HG03066 (cell line): ENCODE measurements around the gene KEAP1.
"Not testable (repeated sequence)": the region's sequence is repeated elsewhere in the genome, so short reads cannot be mapped to it uniquely, and the experiment has no call there.

Experiments
- ATAC-seq: cut with Tn5 transposase; IDR thresholded peaks from one replicate; pipeline ENCODE4 v1.9.1; 2021; ENCODE audit warnings: low read depth; ENCODE audit not compliant: unreplicated experiment

The KEAP1 gene

DNA sequence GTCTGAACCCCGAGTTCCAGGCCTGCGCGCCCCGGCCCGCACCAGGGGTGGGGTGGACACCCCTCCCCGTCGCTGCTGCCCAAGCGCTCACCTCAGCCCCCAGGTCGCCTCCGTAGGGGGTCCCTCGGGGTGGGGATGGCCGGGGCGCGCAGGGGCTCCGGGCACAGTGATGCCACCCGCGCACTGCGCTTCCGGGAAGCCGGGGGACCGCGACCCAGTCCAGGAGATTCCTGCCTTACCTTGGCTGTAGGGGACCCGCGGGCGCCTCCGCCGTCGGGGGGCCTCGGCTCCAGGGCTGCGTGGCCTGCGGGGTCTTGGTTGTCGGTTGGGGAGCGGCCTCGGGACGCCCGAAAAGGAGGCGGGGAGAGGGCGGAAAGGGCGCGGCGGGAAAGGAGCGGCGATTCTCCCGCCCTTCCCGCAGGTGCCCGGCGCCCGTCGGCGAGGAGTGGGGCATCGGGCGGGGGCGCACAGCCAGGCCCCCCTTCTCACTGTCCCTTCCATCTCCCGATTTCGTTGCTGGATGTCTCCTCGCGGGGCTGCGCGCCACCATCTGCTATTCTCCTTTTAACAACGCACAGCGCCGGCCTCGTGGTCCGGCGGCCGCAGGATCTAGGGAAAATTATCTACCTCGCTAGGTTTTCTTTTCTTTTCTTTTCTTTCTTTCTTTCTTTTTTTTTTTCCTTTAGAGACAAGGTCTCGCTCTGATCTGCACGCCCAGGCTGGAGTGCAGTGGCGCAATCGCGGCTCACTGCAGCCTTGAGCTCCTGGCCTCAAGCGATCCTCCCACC is at the start of gene KEAP1:
KEAP1 (minus strand) TSS at position 355 of the 788 bp plus-strand sequence. CDS start 3,323 bp downstream, outside the sequence.
- peak; percentile 24 for ATAC-seq

DNA sequence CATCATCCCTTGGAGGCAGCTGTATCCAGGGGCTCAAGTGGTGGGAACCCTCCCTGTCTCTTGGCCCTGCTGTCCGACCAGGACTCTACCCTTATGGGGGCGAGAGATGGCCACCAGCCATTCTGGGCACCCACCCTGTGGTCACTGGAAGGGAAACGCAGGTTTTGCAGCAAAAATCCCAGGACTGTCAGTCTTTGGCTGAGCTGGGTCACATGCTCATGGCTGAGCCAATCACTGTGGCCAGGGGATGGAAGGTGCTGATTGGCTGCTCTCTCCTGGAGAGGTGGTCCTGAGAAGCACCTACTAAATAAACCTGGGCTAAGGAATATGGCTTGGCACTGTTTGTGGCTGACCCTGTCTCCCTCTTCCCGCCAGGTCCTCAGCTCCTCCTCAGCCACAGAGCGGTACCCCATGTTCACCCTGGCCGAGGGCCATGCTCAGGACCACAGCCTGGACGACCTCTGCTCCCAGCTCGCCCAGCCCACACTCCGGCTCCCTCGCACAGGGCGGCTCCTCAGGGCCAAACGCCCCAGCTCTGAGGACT is 49.4 kb upstream of the KEAP1 start:
- no peak for ATAC-seq

DNA sequence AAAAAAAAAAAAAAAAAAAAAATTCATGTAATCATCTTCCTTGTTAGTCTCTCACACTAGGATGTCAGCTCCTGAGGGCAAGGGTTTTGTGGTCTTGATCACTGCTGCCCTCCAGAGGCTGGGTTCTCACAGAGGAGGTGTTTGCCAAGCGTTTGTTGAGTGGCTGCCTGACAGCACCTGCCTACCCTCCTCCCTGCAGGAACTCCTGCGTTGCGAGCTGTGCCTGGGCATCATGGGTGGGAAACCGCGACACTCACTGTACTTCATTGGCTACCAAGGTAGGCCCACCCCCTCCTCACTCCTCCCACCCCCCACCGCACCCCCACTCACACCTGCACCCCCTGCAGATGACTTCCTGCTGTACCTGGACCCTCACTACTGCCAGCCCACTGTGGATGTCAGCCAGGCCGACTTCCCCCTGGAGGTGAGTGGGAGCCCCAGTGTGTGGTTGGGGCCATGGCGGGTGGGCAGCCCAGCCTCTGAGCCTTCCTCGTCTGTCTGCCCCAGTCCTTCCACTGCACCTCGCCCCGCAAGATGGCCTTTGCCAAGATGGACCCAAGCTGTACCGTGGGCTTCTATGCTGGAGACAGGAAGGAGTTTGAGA is 48.6 kb upstream of the KEAP1 start:
- ATAC-seq, result no peak

DNA sequence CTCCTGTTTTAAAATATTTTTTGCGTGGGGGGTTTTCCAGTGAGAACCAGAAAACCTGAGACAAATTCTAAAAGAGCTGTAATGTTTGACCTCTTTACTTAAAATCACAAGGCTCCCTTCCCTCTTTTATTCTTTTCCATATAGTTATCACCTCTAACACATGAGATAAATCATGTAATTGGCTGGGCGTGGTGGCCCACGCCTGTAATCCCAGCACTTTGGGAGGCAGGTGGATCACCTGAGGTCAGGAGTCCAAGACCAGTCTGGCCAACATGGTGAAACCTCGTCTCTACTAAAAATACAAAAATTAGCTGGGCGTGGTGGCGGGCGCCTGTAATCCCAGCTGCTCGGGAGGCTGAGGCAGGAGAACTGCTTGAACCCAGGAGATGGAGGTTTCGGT is 47.9 kb upstream of the KEAP1 start:
- ATAC-seq, result not testable (repeated sequence)

DNA sequence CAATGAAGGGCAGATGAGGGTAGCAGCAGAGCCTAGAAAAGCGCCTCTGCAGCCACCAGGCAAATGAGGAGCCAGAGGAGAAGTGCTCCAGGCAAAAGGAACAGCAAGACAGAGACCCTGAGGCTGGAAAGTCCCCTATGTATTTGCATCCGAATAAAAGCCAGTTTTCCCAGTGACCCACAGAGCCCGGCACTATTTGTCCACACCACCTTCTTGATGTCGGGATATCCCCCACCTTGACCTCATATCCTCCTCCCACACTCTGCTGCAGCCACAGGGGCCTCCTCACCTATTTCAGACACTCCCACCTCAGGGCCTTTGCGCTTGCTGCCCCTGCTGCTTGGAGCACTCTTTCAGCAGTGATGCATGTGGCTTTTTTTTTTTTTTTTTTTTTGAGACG is 47.2 kb upstream of the KEAP1 start:
- no peak for ATAC-seq

DNA sequence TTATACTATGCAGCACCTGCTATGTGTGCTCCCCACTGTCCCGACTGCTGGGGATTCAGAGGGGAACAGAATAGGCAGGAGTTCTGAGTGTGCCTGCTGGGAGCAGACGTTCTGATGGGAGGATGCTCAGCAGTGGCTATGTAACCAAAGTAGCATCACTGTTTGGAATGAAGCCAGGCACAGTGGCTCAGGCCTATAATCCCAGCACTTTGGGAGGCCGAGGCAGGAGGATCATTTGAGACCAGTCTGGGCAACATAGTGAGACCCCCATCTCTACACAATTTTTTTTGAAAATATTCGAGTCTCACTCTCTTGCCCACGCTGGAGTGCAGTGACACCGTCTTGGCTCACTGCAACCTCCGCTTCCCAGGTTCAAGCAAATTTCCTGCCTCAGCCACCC is 46.6 kb upstream of the KEAP1 start:
- no peak for ATAC-seq

DNA sequence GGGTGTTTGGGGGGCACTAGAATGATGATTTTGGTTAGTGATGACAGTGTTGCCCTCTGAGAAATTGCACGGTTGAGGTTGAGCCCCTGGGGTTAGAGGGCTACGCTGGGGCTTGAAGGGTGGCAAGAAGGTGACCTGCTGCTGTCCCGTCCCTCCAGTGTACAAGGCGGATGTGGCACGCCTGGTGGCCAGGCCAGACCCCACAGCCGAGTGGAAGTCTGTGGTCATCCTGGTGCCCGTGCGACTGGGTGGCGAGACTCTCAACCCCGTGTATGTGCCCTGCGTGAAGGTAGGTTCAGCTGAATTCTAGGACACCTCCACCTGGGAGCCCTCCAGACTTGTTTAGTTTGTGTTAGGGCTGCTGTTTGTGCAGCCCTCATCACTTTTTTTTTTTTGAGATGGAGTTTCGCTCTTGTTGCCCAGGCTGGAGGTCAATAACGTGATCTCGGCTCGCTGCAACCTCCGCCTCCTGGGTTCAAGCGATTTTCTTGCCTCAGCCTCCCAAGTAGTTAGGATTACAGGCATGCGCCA is 45.7 kb upstream of the KEAP1 start:
- no peak for ATAC-seq

DNA sequence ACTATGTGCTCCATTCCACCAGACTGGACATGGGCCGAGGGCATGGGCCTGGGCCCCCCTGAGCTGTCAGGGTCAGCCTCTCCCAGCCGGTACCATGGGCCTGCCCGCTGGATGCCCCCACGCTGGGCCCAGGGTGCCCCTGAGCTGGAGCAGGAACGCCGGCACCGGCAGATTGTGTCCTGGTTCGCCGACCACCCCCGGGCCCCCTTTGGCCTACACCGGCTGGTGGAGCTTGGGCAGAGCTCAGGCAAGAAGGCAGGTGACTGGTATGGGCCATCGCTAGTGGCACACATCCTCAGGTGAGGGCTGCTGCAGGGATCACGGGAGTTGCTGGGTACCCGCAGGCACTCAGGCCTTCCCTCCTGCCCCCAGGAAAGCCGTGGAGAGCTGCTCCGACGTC is 43.7 kb upstream of the KEAP1 start:
- ATAC-seq, result no peak

DNA sequence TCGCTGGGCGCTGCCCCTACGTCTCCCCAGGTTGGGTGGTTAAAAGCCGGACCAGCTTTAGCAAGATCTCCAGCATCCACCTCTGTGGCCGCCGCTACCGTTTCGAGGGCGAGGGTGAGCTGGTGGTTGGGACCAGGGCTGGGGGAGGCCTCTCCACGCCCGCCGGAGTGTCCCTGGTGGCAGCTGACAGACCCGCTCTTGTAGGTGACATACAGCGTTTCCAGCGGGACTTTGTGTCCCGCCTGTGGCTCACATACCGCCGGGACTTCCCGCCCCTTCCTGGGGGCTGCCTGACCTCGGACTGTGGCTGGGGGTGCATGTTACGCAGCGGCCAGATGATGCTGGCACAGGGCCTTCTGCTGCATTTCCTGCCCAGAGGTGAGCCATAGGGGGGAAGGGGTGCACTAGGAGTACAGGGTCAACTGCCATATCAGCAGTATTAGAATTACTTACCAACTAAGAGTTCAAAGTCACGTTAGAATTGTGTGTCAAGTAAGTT is 41.6 kb upstream of the KEAP1 start:
- ATAC-seq, result no peak

DNA sequence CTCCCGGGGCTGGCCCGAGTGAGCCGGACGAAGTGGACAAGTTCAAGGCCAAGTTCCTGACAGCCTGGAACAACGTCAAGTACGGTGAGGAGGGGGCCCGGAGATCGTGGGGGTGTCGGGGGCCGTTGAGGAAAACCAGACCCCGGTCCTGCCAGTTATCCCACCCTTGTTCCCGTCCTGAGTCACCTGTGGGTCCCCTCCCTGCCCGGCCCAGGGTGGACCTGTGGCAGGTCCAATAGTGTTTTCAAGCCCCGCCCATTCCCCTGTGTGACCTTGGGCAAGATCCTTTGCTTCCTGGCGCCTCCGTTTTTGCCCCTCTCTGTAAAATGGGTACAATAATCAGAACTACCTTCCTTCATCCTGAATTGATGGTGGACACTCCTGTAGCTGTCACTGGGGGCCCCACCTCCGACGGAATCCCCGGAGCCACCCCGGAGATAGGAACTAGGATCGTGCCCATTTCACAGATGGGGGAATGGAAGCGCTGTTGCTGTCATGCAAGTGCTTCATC is 41.1 kb upstream of the KEAP1 start:
- no peak for ATAC-seq

DNA sequence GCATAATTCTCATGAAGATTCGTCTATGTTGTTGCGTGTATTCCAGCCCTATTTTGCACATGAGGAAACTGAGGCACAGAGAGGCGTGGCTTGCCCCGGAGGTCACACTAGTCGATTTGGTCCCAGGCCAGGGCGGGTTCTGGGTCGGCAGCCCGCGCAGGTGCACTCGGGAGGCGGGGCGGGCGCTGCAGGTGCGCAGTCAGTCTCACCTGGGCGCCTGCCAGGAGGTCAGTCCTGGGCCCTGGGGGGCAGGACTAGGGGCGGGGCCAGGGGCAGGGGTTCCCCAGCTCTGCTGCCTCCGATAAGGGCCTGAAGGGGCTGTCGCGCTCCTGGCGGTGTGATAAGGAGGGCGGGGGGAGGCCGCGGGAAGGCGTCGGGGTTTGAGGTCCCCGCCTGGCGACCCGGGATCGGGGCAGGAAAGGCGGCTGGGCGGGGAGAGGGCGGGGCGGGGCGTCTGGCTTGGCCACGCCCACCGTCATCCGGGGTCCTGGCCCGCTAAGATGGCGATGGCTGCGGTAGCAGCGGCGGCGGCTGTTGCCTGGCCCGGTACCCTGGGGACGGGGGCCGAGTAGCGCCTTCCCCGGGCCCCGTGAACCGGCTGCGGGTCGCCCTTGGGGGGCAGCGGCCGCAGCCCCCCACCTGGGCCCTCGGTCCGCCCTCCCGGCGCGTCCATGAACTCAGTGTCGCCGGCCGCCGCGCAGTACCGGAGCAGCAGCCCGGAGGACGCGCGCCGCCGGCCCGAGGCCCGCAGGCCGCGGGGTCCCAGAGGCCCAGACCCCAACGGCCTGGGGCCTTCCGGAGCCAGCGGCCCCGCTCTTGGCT is 40.5 kb upstream of the KEAP1 start, which contains the start of gene ATG4D:
ATG4D (plus strand) TSS at position 485 of the 822 bp plus-strand sequence; CDS start at position 672, 187 bp downstream.
- ATAC-seq, result no peak

DNA sequence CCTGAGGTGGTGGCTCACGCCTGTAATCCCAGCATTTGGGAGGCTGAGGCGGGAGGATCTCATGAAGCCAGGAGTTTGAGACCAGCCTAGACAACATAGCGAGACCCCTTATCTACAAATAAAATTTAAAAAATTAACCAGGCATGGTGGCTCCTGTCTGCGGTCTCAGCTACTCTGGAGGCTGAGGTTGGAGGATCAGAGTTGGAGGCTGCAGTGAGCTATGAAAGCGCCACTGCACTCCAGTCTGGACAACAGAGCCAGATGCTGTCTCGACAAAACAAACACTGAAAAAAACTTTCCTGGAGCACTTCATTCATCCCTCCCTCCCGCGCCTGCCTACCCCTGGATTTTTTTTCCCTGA is 39.9 kb upstream of the KEAP1 start:
- no peak for ATAC-seq

DNA sequence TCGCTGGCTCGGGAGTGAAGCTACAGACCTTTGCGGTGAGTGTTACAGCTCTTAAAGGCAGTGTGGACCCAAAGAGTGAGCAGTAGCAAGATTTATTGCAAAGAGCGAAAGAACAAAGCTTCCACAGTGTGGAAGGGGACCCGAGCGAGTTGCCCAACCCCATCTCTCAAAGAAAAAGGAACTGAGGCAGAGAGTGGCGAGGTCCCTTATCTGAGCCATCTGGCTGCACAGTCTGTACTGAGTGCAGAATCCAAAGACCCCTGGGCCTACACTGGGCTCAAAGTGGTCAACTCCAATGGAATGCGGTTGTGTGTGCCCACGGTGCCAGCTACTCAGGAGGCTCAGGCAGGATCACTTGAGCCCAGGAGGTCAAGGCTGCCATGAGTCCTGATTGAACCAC is 35.9 kb upstream of the KEAP1 start:
- ATAC-seq, result not testable (repeated sequence)

DNA sequence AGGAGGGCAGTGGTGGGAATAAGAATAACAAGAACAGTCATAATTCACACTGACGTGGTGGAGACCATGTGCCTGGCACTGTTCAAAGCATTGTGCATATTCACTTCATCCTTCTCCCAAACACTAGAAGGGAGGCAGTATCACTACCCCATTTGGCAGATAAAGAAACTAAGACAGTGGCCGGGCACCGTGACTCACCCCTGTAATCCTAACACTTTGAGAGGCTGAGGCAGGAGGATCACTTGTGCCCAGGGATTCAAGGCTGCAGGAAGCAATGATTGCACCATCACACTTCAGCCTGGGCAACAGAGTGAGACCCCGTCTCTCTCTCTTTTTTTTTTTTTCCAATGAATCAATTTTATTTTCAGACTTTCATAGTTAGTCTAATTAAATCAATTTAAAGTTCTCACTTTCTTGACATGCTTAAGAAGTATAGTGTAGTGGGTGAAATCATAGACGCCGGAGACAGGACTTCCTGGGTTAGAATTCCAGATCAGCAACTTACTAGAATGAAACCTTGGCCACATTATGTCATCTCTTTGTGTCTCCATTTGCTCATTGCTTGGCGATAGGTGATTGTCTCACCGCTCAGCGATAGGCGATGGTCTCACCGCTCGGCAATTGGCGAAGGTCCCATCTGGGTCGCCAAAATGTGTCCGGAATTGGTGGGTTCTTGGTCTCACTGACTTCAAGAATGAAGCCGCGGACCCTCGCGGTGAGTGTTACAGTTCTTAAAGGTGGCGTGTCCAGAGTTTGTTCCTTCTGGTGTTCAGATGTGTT is 35.2 kb upstream of the KEAP1 start:
- ATAC-seq, result no peak

DNA sequence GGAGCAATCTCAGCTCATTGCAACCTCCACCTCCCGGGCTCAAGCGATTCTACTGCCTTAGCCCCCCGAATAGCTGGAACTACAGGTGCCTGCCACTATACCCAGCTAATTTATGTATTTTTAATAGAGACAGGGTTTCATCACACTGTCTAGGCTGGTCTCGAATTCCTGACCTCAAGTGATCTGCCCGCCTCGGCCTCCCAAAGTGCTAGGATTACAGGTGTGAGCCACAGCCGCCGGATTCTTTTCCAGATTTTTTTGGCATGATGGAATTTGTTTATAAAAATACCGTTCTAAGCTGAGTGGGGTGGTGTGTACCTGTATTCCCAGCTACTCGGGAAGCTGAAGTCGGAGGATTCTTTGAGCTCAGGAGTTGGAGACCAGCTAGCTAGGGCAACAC is 34.5 kb upstream of the KEAP1 start:
- no peak for ATAC-seq

DNA sequence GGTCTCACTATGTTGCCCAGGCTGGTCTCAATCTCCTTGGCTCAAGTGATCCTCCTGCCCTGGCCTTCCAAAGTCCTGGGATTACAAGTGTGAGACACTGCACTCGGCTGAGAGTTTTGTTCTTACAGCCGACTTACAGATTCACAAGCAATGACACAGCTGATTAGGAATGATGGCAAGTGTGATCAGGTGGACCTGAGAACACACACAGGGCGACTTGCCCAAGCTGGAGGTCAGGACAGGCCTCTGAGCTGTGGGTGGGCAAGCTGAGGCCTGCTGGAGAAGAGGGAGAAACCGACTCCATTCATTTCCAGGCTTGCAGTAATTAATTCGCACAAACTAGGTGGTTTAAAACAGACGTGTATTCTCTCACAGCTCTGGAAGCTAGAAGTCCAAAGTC is 32.5 kb upstream of the KEAP1 start:
- no peak for ATAC-seq

DNA sequence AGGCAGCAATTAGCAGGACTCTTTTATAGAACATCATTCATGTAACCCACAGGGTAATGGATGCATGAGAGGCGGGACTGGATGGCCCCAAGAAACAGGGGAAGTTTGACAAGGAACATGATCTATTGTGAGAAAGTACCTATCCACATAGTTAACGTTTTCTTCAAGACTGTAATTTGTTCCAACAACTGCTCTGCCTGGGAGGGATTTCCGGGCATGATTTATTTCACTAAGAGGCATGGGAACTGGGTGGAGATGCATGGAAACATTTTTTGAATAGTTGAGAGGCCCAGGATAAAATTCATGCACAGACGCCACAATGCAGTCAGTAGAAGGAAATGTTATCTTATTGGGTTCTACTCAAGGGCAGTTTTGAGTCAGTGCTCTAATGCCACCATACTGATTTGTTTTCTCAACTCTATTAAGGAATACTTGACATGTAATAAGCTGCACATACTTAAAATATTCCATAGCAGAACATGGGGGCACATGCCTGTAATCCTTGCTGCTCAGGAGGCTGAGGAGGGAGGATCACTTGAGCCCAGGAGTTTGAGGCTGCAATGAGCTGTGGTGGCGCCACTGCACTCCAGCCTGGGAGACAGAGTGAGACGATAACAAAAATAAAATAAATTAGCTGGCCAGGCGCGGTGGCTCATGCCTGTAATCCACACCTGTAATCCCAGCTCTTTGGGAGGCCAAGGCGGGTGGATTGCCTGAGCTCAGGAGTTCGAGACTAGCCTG is 30.7 kb upstream of the KEAP1 start:
- no peak for ATAC-seq

DNA sequence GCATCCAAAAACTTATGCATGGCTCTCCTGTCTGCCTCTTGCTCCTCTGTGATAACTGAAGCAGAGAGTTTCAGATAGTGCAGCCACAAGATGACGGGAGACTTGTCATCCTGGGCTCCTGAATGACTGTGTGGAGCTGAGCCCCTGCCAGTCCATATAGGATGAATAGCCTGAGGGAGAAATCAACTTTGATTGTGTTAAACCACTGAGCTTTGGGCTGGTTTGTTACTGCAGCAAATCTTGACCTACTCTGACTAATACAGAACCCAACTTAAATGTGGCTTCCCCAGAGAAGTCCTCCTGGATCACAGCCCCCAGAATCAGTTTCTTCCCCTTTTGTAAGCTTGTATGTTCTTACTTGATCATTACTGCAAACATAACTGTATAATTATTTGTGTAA is 29.3 kb upstream of the KEAP1 start:
- ATAC-seq, result no peak

DNA sequence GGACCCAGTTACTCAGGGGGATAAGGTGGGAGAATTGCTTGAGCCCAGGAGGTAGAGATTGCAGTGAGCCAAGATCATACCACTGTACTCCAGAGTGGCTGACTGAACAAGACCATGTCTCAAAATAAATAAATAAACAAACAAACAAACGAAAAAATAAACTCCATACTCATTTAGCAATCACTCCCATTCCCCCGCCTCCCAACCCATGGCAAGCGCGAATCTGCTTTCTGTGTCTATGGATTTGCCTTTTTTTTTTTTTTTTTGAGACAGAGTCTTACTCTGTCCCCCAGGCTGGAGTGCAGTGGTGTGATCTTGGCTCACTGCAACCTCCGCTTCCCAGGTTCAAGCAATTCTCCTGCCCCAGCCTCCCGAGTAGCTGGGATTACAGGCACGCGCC is 23.7 kb upstream of the KEAP1 start:
- ATAC-seq, result not testable (repeated sequence)
